Cortex of kidney (tissue), 1 donor: ENCODE results near the gene FANCI.

Experiments
- DNase-seq: peaks from one replicate; lab custom pipeline; 2025; lab: John Stamatoyannopoulos, UW

The FANCI gene

DNA sequence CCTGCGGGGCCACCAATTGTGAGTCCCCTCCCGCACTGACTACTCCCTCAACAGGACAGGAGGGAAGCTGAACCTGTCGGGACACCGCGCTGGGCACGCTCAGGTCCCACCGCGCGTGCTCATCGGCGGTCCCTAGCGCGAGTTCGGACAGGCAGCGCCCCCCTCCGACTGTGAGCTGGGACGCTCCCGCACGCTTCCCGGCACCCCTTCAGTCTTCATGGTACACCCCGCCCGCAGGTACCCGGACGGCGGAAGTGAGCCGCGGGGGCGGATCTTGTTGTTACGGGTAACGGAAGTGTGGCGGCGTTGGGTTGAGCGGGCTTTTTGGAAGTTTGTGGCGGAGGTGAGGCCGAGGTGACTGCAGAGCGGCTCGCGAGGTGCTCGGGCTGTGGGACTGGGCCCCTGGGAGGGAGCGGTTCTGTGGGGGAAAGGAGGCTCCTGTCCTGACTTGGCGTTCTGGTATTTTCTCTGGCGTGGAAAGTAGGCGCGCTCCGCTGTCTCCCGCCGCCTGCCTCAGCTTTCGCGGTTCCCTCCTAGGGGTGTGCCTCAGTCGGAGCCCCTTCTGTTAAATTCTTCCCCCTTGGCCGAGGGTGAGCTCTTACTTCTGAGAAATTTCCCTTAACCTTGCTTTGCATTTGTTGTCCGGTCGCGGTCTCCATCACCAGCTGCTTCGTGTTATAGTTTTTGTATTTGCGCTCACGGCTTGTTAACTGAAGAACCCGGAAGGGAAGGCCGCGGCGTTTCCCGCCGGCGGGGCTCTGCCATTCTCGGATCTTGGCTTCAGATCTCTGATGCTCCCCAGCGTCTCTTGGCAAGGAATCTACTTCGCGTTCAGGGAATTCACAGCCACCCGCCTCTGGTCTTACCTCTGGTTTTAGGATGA is at the start of gene FANCI:
Gene FANCI (plus strand): TSS at position 289 of the 883 bp plus-strand sequence. CDS start 3,669 bp downstream, outside the sequence.
- DNase-seq: peak; percentile 25

DNA sequence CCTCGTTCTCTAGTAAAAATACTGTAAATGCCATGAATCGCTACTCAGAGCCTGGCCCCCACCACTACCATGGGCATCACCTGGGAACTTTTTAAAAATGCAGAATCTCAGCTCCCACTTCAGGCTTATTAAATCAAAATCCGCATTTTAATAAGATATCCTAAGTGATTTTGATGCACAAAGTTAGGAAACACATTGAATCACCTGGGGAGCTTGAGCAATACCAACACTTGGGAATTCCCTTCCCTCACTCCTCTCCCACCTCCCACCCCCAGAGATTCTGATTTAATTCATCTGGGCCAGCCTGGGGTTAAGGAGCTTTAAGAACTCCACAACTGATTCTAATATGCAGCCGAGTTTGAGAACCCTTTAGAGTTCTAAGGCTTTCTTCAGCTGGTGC is 49.2 kb upstream of the FANCI start:
- no peak for DNase-seq

DNA sequence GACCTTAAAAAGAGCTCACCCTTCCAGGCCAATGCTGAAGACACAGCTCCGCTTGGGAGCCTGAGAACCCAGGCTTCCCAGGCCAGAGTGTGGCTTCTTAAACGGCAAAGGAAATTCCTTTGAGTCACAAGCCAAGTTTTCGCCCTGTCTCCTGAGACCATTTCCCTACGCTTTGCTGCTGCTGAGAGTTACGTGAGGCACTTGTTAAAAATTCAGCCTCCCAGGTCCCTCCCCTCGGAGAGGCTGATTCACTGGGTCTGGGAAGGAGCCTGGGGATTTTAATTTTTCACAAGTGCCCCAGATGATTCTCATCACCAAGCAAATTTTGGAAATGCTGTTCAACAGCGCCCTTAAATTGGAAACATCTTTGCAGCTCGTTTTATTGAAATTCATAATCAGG is 47.9 kb upstream of the FANCI start:
- DNase-seq: no peak

DNA sequence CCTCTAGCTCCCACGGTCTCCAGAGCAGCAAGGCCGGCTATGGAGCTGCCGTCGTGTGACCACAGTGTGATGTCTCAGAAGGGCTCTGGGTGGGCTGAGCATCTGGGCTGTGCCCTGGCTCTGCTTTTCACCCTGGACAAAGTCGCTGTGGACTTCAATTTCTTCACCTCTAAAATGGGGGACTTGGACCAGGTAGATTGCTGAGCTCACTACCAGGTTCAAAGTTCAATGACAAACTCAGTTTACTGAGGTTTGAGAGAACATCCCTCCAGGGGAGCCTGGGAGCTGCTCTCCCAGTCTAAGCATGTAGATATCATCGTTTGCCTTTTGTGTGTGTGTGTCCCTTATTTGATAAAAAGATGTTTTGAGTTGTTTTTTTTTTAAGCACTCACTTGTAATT is 47.5 kb upstream of the FANCI start:
- DNase-seq: no peak

DNA sequence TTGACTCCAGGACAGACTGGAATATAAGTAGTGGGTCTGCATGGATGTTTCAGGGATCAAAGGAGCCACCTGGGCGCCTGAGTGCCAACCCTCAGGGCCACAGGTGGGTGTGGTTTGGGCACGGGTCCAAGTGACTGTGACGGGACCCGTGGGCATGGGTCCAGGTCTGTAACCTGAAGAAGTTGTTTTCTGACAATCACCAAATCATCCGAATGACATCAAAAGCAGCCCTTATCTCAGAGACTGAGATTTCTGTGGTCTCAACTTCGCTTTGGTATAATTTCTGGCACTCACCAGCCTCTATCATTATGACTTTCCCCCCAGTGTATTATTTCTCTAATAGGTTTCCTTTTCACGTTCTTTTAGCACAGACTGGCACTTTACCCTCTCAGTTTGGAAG is 46.8 kb upstream of the FANCI start:
- DNase-seq: no peak

DNA sequence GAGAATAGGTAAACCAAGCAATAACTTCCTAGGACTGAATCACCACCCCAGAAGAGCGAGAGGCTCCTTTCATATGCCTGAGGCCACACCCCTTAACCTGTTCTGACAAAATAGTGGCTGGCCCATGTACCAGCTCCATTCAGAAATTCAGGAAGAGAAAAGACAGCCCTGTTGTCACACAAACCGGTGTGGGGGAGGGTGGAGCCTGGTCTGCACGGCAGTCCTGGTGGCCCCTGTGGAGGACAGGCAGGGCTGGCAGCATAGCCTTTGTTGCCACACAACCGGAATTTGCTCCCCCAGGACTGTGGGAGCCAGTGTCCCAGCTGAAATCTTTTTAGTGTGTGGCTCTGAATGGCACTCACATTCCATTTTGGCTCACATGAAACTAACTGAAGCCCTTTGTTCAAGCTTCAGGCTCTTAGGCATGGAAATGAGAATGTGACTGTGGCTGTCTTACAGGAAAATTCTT is 46.2 kb upstream of the FANCI start:
- no peak for DNase-seq

DNA sequence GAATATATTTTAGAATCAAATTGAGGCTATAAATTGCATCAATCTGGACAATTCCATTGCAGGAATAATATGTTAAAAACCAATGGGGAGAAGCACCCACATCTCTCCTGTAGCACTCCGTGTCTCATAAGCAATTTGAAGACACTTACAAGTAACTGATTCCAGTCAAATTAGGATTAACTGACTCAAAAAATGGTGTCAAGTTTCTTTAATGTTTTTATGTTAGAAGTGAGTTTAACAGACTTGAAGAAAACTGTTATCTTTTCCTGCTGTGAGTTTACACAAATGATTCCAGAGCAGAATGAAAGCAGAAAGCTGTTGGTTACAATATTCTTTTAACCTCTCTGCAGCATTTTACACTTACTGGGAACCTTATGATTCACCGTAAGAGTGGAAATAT is 45.6 kb upstream of the FANCI start:
- no peak for DNase-seq

DNA sequence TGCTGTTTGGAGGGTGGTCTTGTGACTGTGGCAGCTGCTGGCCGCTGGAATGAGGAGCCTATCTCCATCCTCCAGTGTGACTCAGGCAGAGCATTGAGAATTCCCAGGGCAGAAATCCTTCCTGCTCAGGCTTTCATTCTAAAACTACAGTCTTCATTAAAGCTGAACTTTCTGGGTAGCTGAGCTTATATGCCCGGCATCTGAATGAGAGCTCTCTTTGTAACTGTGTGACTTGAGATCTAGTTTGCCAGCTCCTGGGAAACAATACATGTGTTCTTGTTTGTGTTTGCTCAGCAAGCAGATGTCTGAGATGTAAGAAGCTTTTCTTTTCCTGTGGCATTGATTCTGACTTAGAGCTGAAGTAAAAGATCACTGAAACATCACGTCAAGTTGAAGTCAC is 44.8 kb upstream of the FANCI start:
- DNase-seq: no peak

DNA sequence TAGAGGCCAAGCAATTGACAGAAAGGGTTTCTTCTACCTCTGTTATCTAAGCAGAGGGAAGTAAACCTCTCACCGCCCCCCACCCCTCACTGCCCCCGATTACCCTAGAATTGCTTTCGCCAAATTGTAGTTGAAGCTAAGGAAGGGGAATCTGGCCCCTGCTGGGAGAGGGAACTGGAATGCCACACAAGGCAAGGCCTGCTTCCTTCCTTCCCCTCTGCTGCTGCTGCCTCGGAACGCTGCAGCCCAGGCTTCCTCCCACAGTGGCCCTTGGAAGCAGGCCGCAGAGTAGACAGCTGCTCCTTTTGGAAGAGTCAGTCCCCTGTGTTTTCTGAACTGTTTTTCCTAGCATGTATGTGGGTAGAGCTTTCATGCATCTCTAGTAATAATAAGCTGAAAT is 44.0 kb upstream of the FANCI start:
- DNase-seq: no peak

DNA sequence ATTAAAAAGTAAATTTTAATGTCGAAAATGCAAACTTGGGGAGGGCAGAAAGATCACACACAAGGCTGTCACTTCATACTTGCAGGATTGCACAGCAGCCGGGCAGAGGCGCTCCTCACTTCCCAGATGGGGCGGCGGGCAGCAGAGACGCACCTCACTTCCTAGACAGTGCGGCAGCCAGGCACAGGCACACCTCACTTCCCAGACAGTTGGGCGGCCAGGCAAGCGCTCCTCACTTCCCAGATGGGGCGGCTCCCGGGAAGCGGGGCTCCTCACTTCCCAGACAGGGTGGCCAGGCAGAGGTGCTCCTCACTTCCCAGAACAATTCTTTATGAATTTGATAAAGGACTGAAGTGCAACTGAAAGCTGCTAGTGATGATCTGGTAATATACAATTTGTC is 43.6 kb upstream of the FANCI start:
- no peak for DNase-seq

DNA sequence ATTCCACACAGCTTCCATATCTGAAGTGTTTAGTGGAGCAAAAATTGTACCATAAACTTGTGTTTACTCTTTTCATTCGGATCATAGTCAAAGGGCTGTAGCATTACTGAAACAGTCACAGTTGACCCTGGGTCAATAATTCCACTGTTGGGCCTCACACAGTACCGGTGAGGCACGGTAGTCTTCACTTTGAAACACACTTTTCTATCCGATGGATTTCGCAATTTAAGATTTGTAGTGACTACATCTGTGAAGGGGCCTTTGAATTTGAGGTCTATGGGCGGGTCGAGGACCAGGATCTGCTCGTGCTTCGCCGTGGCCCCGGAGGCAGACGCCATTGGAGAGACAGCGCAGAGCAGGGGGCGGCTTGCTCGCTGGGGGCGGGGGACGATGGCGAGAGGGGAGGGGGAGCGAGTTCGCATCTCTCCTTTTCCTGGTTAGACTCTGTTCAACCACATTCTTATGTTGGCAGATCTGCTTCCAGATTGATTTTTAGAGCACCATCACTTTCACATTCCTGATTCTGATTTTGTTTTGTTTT is 42.2 kb upstream of the FANCI start:
- no peak for DNase-seq

DNA sequence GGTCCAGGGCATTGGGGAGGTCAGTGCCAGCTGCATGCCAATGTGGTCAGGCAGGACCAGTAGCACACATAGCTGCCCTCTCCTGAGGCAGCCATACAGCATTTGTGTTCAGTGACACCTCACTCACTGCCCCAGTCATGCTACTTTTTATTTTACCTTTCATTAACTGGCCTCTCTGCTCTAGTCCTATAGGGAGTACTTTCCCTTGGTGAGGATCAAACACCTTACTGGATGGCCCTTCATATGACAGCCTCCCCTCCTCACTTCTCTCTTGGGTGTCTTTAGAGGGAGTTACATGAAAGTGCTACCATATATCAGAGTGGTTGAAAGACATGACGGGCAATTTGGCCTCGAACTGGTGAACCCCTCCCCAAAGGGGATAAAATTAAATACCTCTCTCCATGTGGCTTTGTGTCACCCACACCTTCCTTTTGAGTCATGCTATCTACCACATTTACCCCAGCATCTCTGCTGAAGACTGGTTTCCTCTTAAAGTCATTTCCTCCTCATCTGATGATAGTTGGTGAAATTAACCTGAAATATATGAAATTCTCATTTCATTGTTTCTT is 40.0 kb upstream of the FANCI start:
- no peak for DNase-seq

DNA sequence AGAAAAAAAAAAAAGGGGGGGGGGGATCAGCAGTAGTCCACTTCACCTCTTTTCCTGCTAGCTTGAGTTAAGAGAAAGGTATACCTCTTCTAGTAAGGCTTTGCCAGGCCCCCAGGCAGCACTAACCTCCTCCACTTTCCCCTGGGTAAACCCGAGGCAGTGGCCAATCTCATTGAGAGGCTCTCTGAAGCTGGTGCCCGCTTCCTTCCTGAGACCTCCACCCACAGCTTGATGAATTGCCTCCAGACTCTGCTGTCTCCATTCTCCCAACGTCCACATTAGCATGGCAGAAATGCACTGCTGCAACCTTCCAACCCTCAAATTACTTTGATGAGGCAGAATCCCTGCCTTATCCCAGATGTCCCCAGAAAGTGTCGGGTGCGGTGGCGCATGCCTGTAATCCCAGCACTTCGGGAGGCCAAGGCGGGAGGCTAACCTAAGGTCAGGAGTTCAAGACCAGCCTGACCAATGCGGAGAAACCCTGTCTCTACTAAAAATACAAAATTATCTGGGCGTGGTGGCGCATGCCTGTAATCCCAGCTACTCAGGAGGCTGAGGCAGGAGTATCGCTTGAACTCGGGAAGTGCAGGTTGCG is 37.7 kb upstream of the FANCI start:
- DNase-seq: no peak

DNA sequence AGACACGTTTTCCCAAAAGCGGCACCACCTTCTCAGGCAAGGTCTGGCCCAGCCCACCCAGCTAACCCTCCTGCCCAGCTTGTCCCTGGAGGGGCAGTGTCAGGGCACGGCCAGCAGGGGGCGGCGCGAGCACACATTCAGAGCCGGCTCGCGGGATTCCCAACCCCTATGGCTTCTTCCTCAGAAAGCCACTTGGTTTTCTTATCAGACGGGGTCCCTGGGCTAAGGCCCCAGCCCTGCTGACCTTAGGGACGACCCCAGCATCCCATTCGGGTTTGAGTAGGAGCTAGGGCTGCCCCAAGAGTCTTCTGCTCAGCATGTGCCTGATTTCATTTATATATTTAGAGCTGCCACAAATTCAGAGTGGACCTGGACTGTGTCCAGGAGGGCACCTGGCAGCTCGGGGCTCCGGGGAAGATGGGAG is 36.9 kb upstream of the FANCI start:
- no peak for DNase-seq

DNA sequence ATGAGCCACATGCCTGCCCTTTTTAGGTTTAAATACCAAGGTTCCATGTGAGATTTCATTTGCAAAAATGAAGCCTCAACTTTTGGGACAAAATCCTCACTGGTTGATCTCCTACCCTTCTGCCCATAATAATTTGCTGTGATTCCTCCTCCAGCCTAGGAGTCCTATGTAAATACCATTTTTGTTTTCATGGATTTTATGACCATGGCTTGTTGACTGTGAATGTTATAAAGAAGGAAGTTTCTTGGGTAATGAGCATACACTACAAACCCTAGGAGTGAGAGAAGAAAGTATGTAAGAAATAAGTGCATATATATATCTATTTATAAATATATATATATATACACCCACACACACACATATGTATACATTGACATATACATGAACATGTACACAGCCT is 35.5 kb upstream of the FANCI start:
- DNase-seq: no peak

DNA sequence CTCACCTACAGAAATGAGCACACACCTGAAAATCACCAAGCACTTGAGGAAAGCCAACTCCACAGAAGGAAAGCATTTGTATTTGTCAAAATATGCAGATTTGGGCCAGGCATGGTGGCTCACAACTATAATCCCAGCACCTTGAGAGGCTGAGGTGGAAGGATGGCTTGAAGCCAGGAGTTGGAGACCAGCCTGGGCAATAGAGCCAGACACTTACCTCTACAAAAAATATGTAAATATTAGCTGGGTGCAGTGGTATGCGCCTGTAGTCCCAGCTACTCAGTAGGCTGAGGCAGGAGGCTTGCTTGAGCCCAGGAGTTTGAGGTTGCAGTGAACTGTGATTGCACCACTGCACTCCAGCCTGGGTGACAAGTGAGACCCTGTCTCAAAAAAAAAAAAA is 34.7 kb upstream of the FANCI start:
- no peak for DNase-seq

DNA sequence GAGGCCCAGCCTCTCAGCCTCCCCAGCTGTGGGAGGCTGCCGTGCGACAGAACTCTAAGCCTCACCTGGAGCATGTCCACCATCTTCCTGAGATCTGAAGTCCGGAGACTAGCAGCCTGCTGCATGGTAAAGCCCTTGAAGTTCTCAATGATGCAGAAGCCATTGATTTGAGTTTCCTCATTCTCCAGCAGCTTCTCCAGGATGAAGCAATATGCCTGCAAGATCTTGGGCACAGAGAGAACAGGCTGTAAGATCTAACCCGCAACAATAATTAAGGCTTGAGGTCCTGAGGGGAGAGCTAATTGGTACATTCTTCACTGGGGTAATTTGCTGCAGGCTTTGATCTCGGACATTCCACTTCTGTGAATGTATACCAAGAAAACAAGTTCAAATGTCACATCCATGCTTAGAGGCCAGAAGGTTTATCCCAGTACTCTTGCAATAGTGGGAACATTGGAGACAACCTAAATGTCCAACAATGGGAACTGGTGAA is 32.1 kb upstream of the FANCI start:
- DNase-seq: no peak

DNA sequence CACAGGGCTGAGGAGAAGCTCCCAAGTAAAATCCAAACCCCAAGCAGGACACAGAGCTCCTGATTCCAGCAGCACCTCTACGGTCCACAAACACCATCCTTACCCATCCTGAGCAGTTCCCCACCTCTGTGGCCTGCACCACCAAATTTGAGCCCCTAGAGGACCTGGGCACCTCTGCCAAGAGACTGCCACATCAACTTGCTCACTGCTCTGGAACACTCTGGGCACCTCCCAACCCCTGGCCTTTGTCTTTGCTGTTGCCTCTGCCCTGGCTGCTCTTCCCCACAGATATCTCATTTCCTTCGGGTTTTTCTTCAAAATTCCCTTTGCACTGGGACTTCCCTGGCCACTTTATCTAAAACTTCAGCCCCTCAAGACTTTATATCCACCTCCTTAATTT is 28.2 kb upstream of the FANCI start:
- DNase-seq: no peak

DNA sequence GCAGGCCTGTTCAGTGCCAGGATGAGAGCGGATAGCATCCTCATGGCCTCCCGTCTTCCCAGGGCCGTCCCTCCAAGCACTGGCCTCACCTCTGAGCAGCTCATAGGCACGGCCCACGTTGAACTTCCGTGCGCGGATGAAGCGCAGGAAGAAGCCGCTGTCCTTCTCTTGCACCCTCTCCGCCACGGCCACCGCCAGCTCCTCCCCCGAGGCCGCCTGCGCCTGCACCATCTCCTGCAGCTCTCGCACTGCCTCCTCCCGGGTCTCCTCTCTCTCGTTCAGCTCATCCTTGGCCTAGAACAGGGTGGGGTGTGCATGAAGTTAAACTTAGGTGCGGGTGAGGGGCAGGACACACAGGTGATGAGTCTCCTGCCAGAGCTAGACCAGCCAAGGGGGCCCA is 26.7 kb upstream of the FANCI start:
- DNase-seq: no peak

DNA sequence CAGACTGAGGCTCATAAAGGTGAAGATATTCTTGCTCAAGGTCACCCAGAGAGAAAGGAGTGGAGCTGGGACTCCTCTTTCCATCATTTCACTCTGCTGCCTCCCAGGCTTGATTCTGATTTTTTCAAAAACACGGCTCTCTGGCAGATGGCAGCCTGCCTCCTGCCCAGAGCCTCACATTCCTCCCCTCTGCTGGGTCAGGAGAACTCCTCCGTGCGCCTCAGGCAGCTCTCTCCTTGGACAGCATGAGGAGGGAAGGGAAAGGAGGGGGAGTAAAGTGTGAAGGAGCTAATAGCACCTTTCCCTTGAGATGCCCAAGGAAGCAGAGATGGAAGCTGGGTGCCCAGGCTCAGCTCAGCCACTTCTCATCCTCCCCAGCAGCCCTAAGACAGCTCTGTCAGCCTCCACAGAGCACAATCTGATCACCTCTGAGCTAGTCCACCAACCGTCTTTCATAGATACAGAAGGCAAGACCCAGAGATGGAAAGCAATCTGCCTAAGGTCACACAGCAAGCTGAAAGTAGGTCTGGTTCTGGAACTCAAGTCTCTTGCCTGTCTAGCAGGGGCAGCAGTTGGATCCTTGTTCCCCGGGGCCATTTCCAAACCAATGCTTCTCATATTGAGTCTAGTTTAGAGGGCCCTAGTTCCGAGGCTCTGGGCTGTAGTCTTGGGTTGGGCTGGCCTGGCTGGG is 25.9 kb upstream of the FANCI start:
- DNase-seq: no peak

DNA sequence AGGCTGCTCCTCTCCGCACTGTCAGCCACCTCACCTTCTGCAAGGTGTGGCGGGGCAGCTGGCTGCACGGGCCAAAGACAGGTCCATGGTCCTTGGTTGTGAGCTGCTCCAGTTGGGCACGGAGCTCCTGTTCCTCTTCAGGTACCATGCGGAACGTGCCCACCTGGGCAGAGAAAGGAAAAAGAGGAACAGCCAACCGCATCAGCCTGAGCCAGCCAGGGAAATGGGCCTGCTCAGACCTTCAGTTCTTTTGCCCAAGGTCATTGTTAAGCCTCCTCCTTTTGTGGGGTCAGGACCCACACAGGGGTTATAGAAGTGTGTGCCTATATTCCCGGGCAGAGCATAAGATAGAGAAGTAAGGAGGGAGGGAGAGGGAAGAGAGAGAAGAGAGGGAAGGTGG is 25.2 kb upstream of the FANCI start:
- no peak for DNase-seq

DNA sequence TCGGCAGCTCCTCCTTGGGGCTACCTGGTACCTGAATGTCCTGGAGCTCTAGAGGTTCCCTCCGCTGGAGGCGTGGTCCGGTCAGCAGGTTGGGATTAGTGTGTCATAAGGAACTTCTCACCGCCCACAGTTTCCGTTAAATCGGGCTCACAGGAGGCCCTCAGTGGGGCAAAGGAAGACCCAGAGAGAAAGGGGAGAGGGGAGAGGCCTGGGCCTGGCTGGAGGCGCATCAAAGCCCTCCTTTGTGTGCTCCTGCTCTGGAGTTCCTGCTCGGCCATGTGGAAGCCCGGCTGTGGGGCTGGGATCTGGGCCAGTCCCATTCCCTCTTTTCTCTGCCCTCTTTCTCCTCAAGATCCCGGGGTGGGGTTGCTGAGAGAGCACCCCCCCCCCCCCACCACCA is 22.2 kb upstream of the FANCI start, which contains the start of gene RLBP1:
Gene RLBP1 (minus strand): TSS at position 37 of the 400 bp plus-strand sequence. CDS start 2,604 bp downstream, outside the sequence.
- DNase-seq: no peak
